IMR-90 (cell line): ENCODE measurements around the gene CATSPERE. TPM values are rescaled to one million over a fixed set of nuclear protein-coding genes. Genes with fewer than 3 reads are reported as not detected.

Experiments
- ATAC-seq: fragments of 200-7000 bp; cut with Tn5 transposase; 2 replicates; pipeline ENCODE4 v1.9.1; 2020; ENCODE audit warnings: low read depth, mild to moderate bottlenecking, moderate library complexity
- BruUV-seq: library from RNA; stranded (reverse); fragments of 400-500 nt; replicated peaks from 2 replicates; lab custom pipeline; 2021; lab: Mats Ljungman, UMichigan
- CTCF ChIA-PET: fragments of 300-600 bp; formaldehyde crosslinking; extraction: SDS; loops from one replicate; lab custom pipeline; 2021; ENCODE audit warnings: antibody characterized with exemption; lab: Yijun Ruan, JAX
- POLR2A ChIA-PET: fragments of 300-600 bp; sonication (Branson Sonifier 250); formaldehyde crosslinking; loops from one replicate; lab custom pipeline; 2022; ENCODE audit warnings: antibody characterized with exemption; ENCODE audit not compliant: unreplicated experiment; lab: Charles Lee
- DNase-seq: peaks from one replicate; pipeline ENCODE4 v3.0.0; 2013
- H2AFZ ChIP-seq: replicated peaks from 2 replicates; pipeline ENCODE3; 2013; ENCODE audit warnings: low read length, mild to moderate bottlenecking; ENCODE audit not compliant: poor library complexity
- H2AK5ac ChIP-seq: 2 replicates; pipeline ENCODE4 v1.6.1; 2013; ENCODE audit warnings: low read depth, low read length, inconsistent platforms
- H2AK9ac ChIP-seq: replicated peaks from 2 replicates; pipeline ENCODE3; 2013; ENCODE audit warnings: mild to moderate bottlenecking, low read depth, low read length, moderate library complexity; ENCODE audit not compliant: poor library complexity
- H2BK120ac ChIP-seq: 2 replicates; pipeline ENCODE4 v1.6.1; 2013; ENCODE audit warnings: low read depth, low read length, inconsistent platforms
- H2BK15ac ChIP-seq: 3 replicates; pipeline ENCODE4 v1.6.1; 2013; ENCODE audit warnings: low read depth, low read length, inconsistent platforms
- H2BK20ac ChIP-seq: 2 replicates; pipeline ENCODE4 v1.6.1; 2013; ENCODE audit warnings: low read depth, mild to moderate bottlenecking, inconsistent platforms, low read length, moderate library complexity
- H2BK5ac ChIP-seq: 2 replicates; pipeline ENCODE4 v1.6.1; 2013; ENCODE audit warnings: mild to moderate bottlenecking, low read depth, low read length, inconsistent platforms; ENCODE audit not compliant: poor library complexity, severe bottlenecking
- H3K14ac ChIP-seq: replicated peaks from 2 replicates; pipeline ENCODE4 v1.6.1; 2013; ENCODE audit warnings: low read depth, low read length, inconsistent platforms
- H3K18ac ChIP-seq: 2 replicates; pipeline ENCODE4 v1.6.1; 2013; ENCODE audit warnings: low read depth, low read length, control low read depth
- H3K23ac ChIP-seq: 2 replicates; pipeline ENCODE4 v1.6.1; 2013; ENCODE audit warnings: low read depth, low read length, inconsistent platforms
- H3K27ac ChIP-seq: 2 replicates; pipeline ENCODE4 v1.5.1; 2013; ENCODE audit warnings: mild to moderate bottlenecking, control low read depth, low read length; ENCODE audit not compliant: insufficient read depth
- H3K27me3 ChIP-seq: 2 replicates; pipeline ENCODE4 v1.6.1; 2013; ENCODE audit warnings: low read length; ENCODE audit not compliant: control insufficient read depth, insufficient read depth
- H3K36me3 ChIP-seq: 2 replicates; pipeline ENCODE4 v1.6.1; 2013; ENCODE audit warnings: low read length, mixed read lengths; ENCODE audit not compliant: control insufficient read depth, insufficient read depth
- H3K4ac ChIP-seq: 2 replicates; pipeline ENCODE4 v1.6.1; 2013; ENCODE audit warnings: low read depth, low read length, inconsistent platforms
- H3K4me1 ChIP-seq: 2 replicates; pipeline ENCODE4 v1.6.1; 2013; ENCODE audit warnings: low read length, mixed read lengths; ENCODE audit not compliant: control insufficient read depth, insufficient read depth
- H3K4me2 ChIP-seq: 2 replicates; pipeline ENCODE4 v1.6.1; 2013; ENCODE audit warnings: low read depth, mild to moderate bottlenecking, control low read depth, low read length, moderate library complexity
- H3K4me3 ChIP-seq: 2 replicates; pipeline ENCODE4 v1.5.1; 2013; ENCODE audit warnings: low read depth, mild to moderate bottlenecking, control low read depth, low read length, moderate library complexity; ENCODE audit not compliant: insufficient read depth
- H3K56ac ChIP-seq: 2 replicates; pipeline ENCODE4 v1.6.1; 2013; ENCODE audit warnings: low read length, inconsistent platforms; ENCODE audit not compliant: insufficient read depth; ENCODE audit errors: extremely low read depth
- H3K79me1 ChIP-seq, 2 experiments: 2 replicates each; pipeline ENCODE4 v1.6.1; 2013; ENCODE audit warnings: low read length in 2 of 2, inconsistent platforms in 1 of 2, low read depth in 1 of 2
- H3K9ac ChIP-seq: 2 replicates; pipeline ENCODE4 v1.6.1; 2013; ENCODE audit warnings: low read depth, low read length, control low read depth
- H3K9me1 ChIP-seq: 2 replicates; pipeline ENCODE4 v1.6.1; 2013; ENCODE audit warnings: low read length, inconsistent platforms; ENCODE audit not compliant: insufficient read depth
- H3K9me3 ChIP-seq: 2 replicates; pipeline ENCODE4 v1.6.1; 2013; ENCODE audit warnings: low read length; ENCODE audit not compliant: control insufficient read depth, insufficient read depth
- H4K20me1 ChIP-seq: 2 replicates; pipeline ENCODE4 v1.6.1; 2013; ENCODE audit warnings: low read length, inconsistent platforms; ENCODE audit not compliant: insufficient read depth
- H4K5ac ChIP-seq: 2 replicates; pipeline ENCODE4 v1.6.1; 2013; ENCODE audit warnings: mild to moderate bottlenecking, low read depth, low read length, control low read depth
- H4K8ac ChIP-seq, 2 experiments: 2 replicates each; pipeline ENCODE4 v1.6.1; 2013; ENCODE audit warnings: low read depth in 2 of 2, low read length in 2 of 2, control low read depth in 1 of 2, inconsistent platforms in 1 of 2
- H4K91ac ChIP-seq: 2 replicates; pipeline ENCODE4 v1.6.1; 2013; ENCODE audit warnings: low read depth, low read length, inconsistent platforms; ENCODE audit not compliant: insufficient read depth
- BHLHE40 ChIP-seq: fragments of 150-350 bp; IDR thresholded peaks from 2 replicates; pipeline ENCODE4 v1.6.1; 2016; ENCODE audit warnings: mild to moderate bottlenecking, low read depth, low read length
- CEBPB ChIP-seq: IDR thresholded peaks from 2 replicates; pipeline ENCODE4 v1.6.1; 2012; ENCODE audit warnings: low read depth, low read length, improper control_type of control experiment
- CHD1 ChIP-seq: IDR thresholded peaks from 2 replicates; pipeline ENCODE4 v1.6.1; 2012; ENCODE audit warnings: low read depth, low read length, improper control_type of control experiment
- CTCF ChIP-seq: conservative IDR thresholded peaks from 2 replicates; pipeline ENCODE4 v1.5.1; 2012; ENCODE audit warnings: mild to moderate bottlenecking, low read depth, low read length, improper control_type of control experiment
- ELK1 ChIP-seq: fragments of 150-350 bp; IDR thresholded peaks from 2 replicates; pipeline ENCODE4 v1.6.1; 2016; ENCODE audit warnings: low read depth, mild to moderate bottlenecking, low read length, moderate library complexity, borderline replicate concordance
- FOS ChIP-seq: fragments of 150-350 bp; IDR thresholded peaks from 2 replicates; pipeline ENCODE4 v1.6.1; 2016; ENCODE audit warnings: low read depth, low read length
- MAFK ChIP-seq: IDR thresholded peaks from 2 replicates; pipeline ENCODE4 v1.6.1; 2012; ENCODE audit warnings: low read depth, low read length, improper control_type of control experiment
- MAZ ChIP-seq: IDR thresholded peaks from 2 replicates; pipeline ENCODE4 v1.6.1; 2012; ENCODE audit warnings: low read depth, mild to moderate bottlenecking, low read length, improper control_type of control experiment, moderate library complexity, borderline replicate concordance
- MXI1 ChIP-seq: IDR thresholded peaks from 2 replicates; pipeline ENCODE4 v1.6.1; 2012; ENCODE audit warnings: low read depth, mild to moderate bottlenecking, low read length, moderate library complexity, borderline replicate concordance
- NFE2L2 ChIP-seq: fragments of 150-350 bp; IDR thresholded peaks from 2 replicates; pipeline ENCODE4 v1.6.1; 2016; ENCODE audit warnings: low read depth, mild to moderate bottlenecking, low read length
- POLR2A ChIP-seq: IDR thresholded peaks from 2 replicates; pipeline ENCODE4 v1.6.1; 2012; ENCODE audit warnings: mild to moderate bottlenecking, low read depth, low read length
- RAD21 ChIP-seq: IDR thresholded peaks from 2 replicates; pipeline ENCODE4 v1.6.1; 2012; ENCODE audit warnings: low read length, improper control_type of control experiment
- RCOR1 ChIP-seq: IDR thresholded peaks from 2 replicates; pipeline ENCODE4 v1.6.1; 2012; ENCODE audit warnings: mild to moderate bottlenecking, low read length, improper control_type of control experiment; ENCODE audit not compliant: insufficient replicate concordance
- RFX5 ChIP-seq: IDR thresholded peaks from 2 replicates; pipeline ENCODE4 v1.8.0; 2012; ENCODE audit warnings: low read depth, mild to moderate bottlenecking, low read length, moderate library complexity
- SMC3 ChIP-seq: fragments of 150-350 bp; IDR thresholded peaks from 2 replicates; pipeline ENCODE4 v1.6.1; 2016; ENCODE audit warnings: low read depth, mild to moderate bottlenecking, antibody characterized with exemption, low read length, moderate library complexity
- USF2 ChIP-seq: fragments of 150-350 bp; IDR thresholded peaks from 2 replicates; pipeline ENCODE4 v1.6.1; 2017; ENCODE audit warnings: mild to moderate bottlenecking, antibody characterized with exemption, low read length, low read depth
- dilution Hi-C: fragments of 300-500 bp; cut with HindIII; formaldehyde crosslinking; loops from one replicate; pipeline ENCODE4 v1.14.3; 2018; ENCODE audit warnings: low sequenced_read_pairs; ENCODE audit not compliant: unreplicated experiment
- in situ Hi-C: fragments of 300-500 bp; cut with MboI; formaldehyde crosslinking; loops from 3 replicates; pipeline ENCODE4 v1.14.3; 2019; ENCODE audit warnings: low sequenced_read_pairs, inconsistent platforms, mixed read lengths
- intact Hi-C: fragments of 100-400 bp; cut with micrococcal nuclease; formaldehyde crosslinking; loops from 2 replicates; pipeline ENCODE4 v1.10.0; 2022
- polyA plus RNA-seq, 3 experiments: library from polyadenylated mRNA; depleted of rRNA; stranded (reverse); fragments of >200 nt; gene quantifications; 2 replicates each; pipeline ENCODE4 v1.2.3, GENCODE V29; 2012; ENCODE audit warnings: low replicate concordance in 1 of 3
- total RNA-seq: library from RNA; depleted of rRNA; stranded (reverse); fragments of >200 nt; gene quantifications from 2 replicates; pipeline ENCODE4 v1.2.3, GENCODE V29; 2012

The CATSPERE gene
- total and polyA plus RNA-seq, 2 of the 4 experiments (the other 2 are of a cell fraction): 0.07 to 0.18 TPM

GRCh38 chr1:244603498-244603897 is 142.4 kb downstream of the CATSPERE start:
- Histone ChIP-seq H3K9ac (no peak overlapping the region), H3K23ac (no peak overlapping the region), H3K79me1 (no peaks in the 10 kb centered on the region), H2BK5ac (no peak overlapping the region), H2AFZ (no peak overlapping the region), H3K27me3 (peaks cover 7% of the 10 kb centered on the region), H3K4me2 (no peak overlapping the region), H2BK20ac (no peak overlapping the region), H4K20me1 (no peaks in the 10 kb centered on the region), H2BK15ac (no peak overlapping the region), H4K5ac (no peak overlapping the region), H3K36me3 (no peaks in the 10 kb centered on the region), H2BK120ac (no peak overlapping the region), H2AK9ac (no peak overlapping the region), H3K9me1 (peaks cover 4% of the 10 kb centered on the region; the same call in 1 of the 2 replicates), H3K18ac (no peak overlapping the region), H3K9me3 (no peaks in the 10 kb centered on the region), H3K4me3 (no peak overlapping the region), H3K56ac (no peak overlapping the region), H3K27ac (no peak overlapping the region), H4K8ac (no peak overlapping the region), H4K91ac (no peak overlapping the region), H3K4me1 (peaks cover 6% of the 10 kb centered on the region), H2AK5ac (no peak overlapping the region), H3K14ac (no peak overlapping the region), H3K4ac (no peak overlapping the region)
- in situ Hi-C loops: no loop called here
- ATAC-seq: no peak
- CTCF ChIA-PET: interaction anchor here (0.5 to 3.1 kb wide), 8 partner anchors 19 to 210 kb away, joined by 3 to 25 read pairs (median 3); no protein-coding TSS in a partner anchor
- DNase-seq: peak; percentile 58
- POLR2A ChIA-PET: interaction anchor here (0.6 kb wide), 1 partner anchor 239 kb away, joined by 3 read pairs; no protein-coding TSS in a partner anchor
- dilution Hi-C loops: no loop called here
- TF ChIP-seq MAZ (no peak), NFE2L2 (no peak), CEBPB (no peak), USF2 (no peak), MAFK (peak; percentile 44; the same call in 1 of the 2 replicates), SMC3 (peak; percentile 77), CHD1 (no peak), FOS (no peak), CTCF (peak; percentile 90), RCOR1 (no peak), ELK1 (no peak), POLR2A (no peak), RFX5 (no peak), BHLHE40 (no peak), MXI1 (no peak), RAD21 (peak; percentile 83)
- no TSS peak for BruUV-seq
- intact Hi-C loops: loop anchor here (1.0 to 2.0 kb wide), 2 partner anchors 194 to 439 kb away; no protein-coding TSS in a partner anchor
